ENCODE data around the gene EBF3.

DNA sequence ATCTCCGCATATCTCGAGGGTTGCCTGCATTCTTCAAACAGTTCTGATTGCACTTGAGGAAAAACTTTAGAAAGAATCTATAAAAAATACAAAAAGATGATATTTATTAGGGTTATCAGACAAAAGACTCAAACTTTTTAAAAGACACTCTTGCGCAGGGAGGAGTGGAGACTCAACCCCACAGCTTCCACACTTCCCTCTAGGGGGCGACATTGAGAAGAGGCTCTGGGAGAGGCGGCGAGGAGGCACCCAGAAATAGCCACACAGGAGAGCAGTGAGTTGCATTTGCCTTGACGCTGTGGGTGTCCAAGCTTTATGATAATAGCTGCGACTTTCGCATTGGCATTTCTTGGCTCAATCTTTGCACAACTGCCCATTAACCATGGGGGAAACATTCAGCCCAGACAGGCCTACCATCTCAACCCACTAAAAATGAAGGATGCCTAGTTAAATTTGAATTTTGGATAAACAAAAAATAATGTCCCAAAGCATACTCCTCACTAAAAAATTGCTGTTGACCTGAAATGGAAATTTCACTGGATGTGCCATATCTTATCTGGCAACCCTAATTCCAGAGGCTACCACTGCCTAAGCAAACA is 86.2 kb downstream of the EBF3 start:
- TF ChIP-seq ZNF274 (IDR thresholded peaks at IDR 0.05; ENCODE audit: low read depth, low read length) = no peak
- no peak for TF ChIP-seq YY1 (IDR thresholded peaks at IDR 0.05; ENCODE audit: insufficient read depth, insufficient read length)
